Mesothelial cell of epicardium (in vitro differentiated cells): ENCODE measurements around the gene KDELR3. TPM values are rescaled to one million over a fixed set of nuclear protein-coding genes. Genes with fewer than 3 reads are reported as not detected.

Experiments used
- DNase-seq, 2 experiments: peaks; one replicate each; pipeline ENCODE4 v3.0.0; 2021; ENCODE audit warnings: low spot score in 2 of 2; ENCODE audit not compliant: unreplicated experiment in 2 of 2
- H3K27ac Mint-ChIP-seq: 2 replicates; pipeline ENCODE4 v1.8.0; 2021; ENCODE audit warnings: mixed read lengths
- H3K27me3 Mint-ChIP-seq: 2 replicates; pipeline ENCODE4 v1.8.0; 2021; ENCODE audit warnings: low read depth, mixed read lengths
- H3K36me3 Mint-ChIP-seq: 2 replicates; pipeline ENCODE4 v1.8.0; 2021; ENCODE audit warnings: mixed read lengths
- H3K4me1 Mint-ChIP-seq: 2 replicates; pipeline ENCODE4 v1.8.0; 2021; ENCODE audit warnings: mixed read lengths
- H3K4me3 Mint-ChIP-seq: 2 replicates; pipeline ENCODE4 v1.8.0; 2021; ENCODE audit warnings: mild to moderate bottlenecking, moderate library complexity, mixed read lengths
- H3K9me3 Mint-ChIP-seq: 2 replicates; pipeline ENCODE4 v1.8.0; 2021; ENCODE audit warnings: mixed read lengths
- total RNA-seq: library from RNA; stranded (reverse); gene quantifications from 3 replicates; pipeline ENCODE4 v1.2.1, GENCODE V29; 2021
- TF ChIP-seq, protein P1 (sequence below): fragments of 200-600 bp; sonication (generic); IDR thresholded peaks from one replicate; pipeline ENCODE4 v1.5.0; 2021; ENCODE audit warnings: antibody characterized with exemption; ENCODE audit not compliant: unreplicated experiment

KDELR3 gene
- total RNA-seq, 1 donor from 2014 or later: 14.5 TPM

DNA sequence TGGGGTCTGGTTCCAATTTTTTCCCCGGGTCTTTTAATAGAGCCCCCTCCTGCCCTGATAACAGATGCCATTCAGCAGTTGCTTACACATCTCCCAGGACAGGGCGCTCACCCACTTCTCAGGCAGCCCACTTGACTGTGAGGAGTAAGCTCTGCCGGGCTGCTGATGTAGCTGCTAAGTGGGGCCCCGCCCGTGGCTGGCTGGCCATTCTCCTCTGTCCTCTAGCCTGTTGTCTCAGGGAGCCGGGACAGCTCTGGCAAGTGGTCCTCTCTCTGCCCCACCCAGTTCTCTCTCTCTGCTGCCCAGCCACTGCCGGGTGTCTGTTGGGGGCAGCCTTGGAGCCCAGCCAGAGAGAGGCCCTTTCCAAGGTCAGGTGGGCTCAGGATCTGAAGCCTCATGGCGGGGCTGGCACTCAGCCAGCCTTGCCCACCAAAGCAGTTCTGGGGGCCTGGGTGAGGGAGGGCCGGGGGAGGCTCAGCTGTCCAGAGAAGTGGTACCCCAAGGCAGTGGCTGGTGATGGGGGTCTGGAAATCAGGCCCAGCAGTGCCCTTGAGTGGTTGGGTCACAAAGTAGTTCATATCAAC lies 21.8 kb upstream of the KDELR3 start:
- no peak for DNase-seq
- Mint-ChIP-seq H3K9me3 (no peaks in the 10 kb centered on the region), H3K36me3 (no peaks in the 10 kb centered on the region), H3K27me3 (peaks cover 14% of the 10 kb centered on the region), H3K4me1 (peaks cover 13% of the 10 kb centered on the region), H3K27ac (no peak overlapping the region), H3K4me3 (no peak overlapping the region)
- TF ChIP-seq, protein P1, sequence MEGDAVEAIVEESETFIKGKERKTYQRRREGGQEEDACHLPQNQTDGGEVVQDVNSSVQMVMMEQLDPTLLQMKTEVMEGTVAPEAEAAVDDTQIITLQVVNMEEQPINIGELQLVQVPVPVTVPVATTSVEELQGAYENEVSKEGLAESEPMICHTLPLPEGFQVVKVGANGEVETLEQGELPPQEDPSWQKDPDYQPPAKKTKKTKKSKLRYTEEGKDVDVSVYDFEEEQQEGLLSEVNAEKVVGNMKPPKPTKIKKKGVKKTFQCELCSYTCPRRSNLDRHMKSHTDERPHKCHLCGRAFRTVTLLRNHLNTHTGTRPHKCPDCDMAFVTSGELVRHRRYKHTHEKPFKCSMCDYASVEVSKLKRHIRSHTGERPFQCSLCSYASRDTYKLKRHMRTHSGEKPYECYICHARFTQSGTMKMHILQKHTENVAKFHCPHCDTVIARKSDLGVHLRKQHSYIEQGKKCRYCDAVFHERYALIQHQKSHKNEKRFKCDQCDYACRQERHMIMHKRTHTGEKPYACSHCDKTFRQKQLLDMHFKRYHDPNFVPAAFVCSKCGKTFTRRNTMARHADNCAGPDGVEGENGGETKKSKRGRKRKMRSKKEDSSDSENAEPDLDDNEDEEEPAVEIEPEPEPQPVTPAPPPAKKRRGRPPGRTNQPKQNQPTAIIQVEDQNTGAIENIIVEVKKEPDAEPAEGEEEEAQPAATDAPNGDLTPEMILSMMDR: no peak

DNA sequence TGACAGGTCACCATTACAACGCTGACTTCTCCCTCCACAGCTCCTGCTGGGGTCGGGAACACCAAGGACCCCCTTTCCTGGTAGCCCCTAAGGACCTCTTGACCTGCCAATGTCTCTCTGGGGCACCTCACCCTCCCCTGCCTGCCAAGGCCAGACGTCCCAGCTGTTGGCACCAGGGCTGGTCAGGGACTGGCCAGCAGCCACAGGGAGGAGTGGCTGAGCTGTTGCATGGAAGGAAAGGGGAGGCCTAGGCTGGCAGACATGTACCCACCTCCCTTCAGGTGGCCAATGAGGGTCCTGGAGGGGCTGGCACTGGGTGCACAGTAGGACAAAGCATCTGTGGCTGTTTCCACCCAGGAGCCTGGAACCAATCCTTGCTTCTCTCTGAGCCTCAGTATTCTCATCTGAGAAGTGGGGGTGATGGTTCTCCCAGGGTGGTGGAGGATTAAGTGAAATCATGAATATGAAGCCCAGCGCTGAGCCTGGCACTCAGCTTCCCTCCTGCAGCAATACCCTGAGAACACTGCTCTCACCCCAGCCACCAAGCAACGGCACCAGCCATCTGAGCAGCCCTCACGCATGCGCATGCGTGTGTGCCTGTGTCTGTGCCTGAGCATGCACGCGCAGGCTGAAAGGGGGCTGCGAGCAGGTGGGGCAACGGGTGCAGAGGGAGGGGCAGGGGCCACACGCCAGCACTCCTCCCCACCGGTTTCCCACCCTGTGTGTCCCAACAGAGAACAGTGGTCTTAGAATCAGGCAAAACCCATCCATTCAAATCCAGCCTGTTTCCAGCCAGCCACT lies 18.8 kb upstream of the KDELR3 start:
- Mint-ChIP-seq H3K27ac (no peak overlapping the region), H3K36me3 (no peaks in the 10 kb centered on the region), H3K4me1 (peaks cover 12% of the 10 kb centered on the region), H3K4me3 (no peak overlapping the region), H3K9me3 (no peaks in the 10 kb centered on the region), H3K27me3 (peaks cover 37% of the 10 kb centered on the region)
- no peak for DNase-seq
- TF ChIP-seq, protein P1: no peak

DNA sequence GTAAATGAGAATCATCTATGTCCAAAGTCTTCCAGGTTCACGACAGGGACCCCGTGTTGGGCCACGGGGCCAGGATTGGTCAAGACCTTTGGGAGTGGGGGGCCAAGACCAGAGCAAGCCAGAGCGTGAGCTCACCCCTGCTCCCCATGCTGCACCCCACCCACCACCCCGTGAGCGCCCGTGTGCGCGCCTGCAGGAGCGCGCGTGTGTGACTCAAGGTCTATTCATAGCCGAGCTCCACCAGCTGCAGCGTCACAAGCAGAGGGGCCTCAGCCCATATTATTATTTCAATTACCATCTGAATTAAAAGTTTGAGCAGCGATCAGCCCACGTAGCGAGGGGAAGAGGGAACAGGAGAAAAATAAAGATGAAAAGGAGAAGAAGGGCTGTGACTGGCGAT lies 18.1 kb upstream of the KDELR3 start:
- TF ChIP-seq, protein P1: no peak
- Mint-ChIP-seq H3K4me1 (peaks cover 15% of the 10 kb centered on the region), H3K9me3 (no peaks in the 10 kb centered on the region), H3K4me3 (no peak overlapping the region), H3K27me3 (peaks cover 41% of the 10 kb centered on the region), H3K27ac (no peak overlapping the region), H3K36me3 (no peaks in the 10 kb centered on the region)
- no peak for DNase-seq

GRCh38 chr22:38450234-38450797 lies 17.6 kb upstream of the KDELR3 start:
- H3K36me3 Mint-ChIP-seq: no peaks in the 10 kb centered on the region
- H3K27me3 Mint-ChIP-seq: peaks cover 41% of the 10 kb centered on the region
- TF ChIP-seq, protein P1: no peak
- H3K4me1 Mint-ChIP-seq: peaks cover 15% of the 10 kb centered on the region
- DNase-seq: no peak
- H3K27ac Mint-ChIP-seq: no peak overlapping the region
- H3K9me3 Mint-ChIP-seq: no peaks in the 10 kb centered on the region
- no peak overlapping the region for H3K4me3 Mint-ChIP-seq

DNA sequence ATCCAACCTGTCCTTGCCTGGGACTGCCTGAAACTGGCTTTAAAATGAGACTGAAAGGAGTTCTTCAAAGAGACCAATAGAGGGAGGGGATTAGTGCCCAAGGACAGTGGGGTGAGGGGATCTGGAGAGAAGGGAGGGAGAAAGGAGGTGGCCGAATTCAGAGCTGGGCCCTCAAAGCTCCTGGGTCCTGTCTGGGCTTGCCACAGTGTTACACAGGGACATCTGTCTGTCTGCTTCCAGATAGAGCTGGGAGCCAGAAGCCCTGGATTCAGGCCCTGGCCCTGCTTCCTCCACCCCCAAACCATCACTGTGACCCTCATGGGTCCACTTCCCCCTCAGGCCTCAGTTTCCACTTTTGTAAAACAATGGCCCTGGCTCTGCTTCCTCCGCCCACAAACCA lies 16.5 kb upstream of the KDELR3 start:
- DNase-seq: no peak
- no peak overlapping the region for H3K4me3 Mint-ChIP-seq
- peaks cover 18% of the 10 kb centered on the region for H3K4me1 Mint-ChIP-seq
- no peaks in the 10 kb centered on the region for H3K36me3 Mint-ChIP-seq
- no peak overlapping the region for H3K27ac Mint-ChIP-seq
- no peaks in the 10 kb centered on the region for H3K9me3 Mint-ChIP-seq
- TF ChIP-seq, protein P1: no peak
- peaks cover 45% of the 10 kb centered on the region for H3K27me3 Mint-ChIP-seq
